HG03354 (cell line): ENCODE data around the gene NEURL1B.
"Not testable (repeated sequence)": the region's sequence is repeated elsewhere in the genome, so short reads cannot be mapped to it uniquely, and the experiment has no call there.

ENCODE experiments used
- ATAC-seq: cut with Tn5 transposase; IDR thresholded peaks from one replicate; pipeline ENCODE4 v1.9.1; 2021; ENCODE audit warnings: mild to moderate bottlenecking; ENCODE audit not compliant: unreplicated experiment, poor library complexity, severe bottlenecking

Gene NEURL1B

GRCh38 chr5:172640822-172641358 lies at the start of gene NEURL1B:
Gene NEURL1B (plus strand): TSS chr5:172641263. CDS start chr5:172641407, 144 bp downstream.
- ATAC-seq: peak; percentile 72

- no peak for ATAC-seq
Measured at GRCh38 chr5:172591636-172592035, 49.4 kb upstream of the NEURL1B start.

GRCh38 chr5:172592881-172593280 lies 48.2 kb upstream of the NEURL1B start:
- ATAC-seq: no peak

- no peak for ATAC-seq
Measured at GRCh38 chr5:172593306-172593705, 47.8 kb upstream of the NEURL1B start.

- ATAC-seq: no peak
Measured at GRCh38 chr5:172593721-172594235, 47.3 kb upstream of the NEURL1B start.

- ATAC-seq: no peak
Measured at GRCh38 chr5:172594431-172594830, 46.6 kb upstream of the NEURL1B start.

- ATAC-seq: no peak
Measured at GRCh38 chr5:172594867-172595466, 46.1 kb upstream of the NEURL1B start.

GRCh38 chr5:172595596-172596455 lies 45.2 kb upstream of the NEURL1B start:
- no peak for ATAC-seq

GRCh38 chr5:172596638-172597231 lies 44.3 kb upstream of the NEURL1B start:
- ATAC-seq: no peak

- no peak for ATAC-seq
Measured at GRCh38 chr5:172597755-172598155, 43.3 kb upstream of the NEURL1B start.

GRCh38 chr5:172598251-172599203 lies 42.5 kb upstream of the NEURL1B start:
- no peak for ATAC-seq

GRCh38 chr5:172599204-172599567 lies 41.9 kb upstream of the NEURL1B start:
- ATAC-seq: no peak

- no peak for ATAC-seq
Measured at GRCh38 chr5:172600571-172600970, 40.5 kb upstream of the NEURL1B start.

GRCh38 chr5:172601576-172601975 lies 39.5 kb upstream of the NEURL1B start:
- not testable (repeated sequence) for ATAC-seq

- no peak for ATAC-seq
Measured at GRCh38 chr5:172602783-172603231, 38.3 kb upstream of the NEURL1B start.

GRCh38 chr5:172603251-172603806 lies 37.7 kb upstream of the NEURL1B start:
- no peak for ATAC-seq

GRCh38 chr5:172605466-172605865 lies 35.6 kb upstream of the NEURL1B start:
- ATAC-seq: no peak

GRCh38 chr5:172606156-172606785 lies 34.8 kb upstream of the NEURL1B start:
- ATAC-seq: no peak
